Erythroblast (primary cell): ENCODE results near the gene MAS1L.

Source experiments
- GATA1 ChIP-seq: IDR thresholded peaks from 2 replicates; pipeline ENCODE4 v1.6.1; 2011; ENCODE audit warnings: low read depth, mild to moderate bottlenecking, control low read depth, low read length, moderate library complexity
- POLR2A ChIP-seq: IDR thresholded peaks from 2 replicates; pipeline ENCODE4 v1.6.1; 2011; ENCODE audit warnings: mild to moderate bottlenecking, low read length

- TF ChIP-seq POLR2A (no peak), GATA1 (no peak)
These were observed 2.8 kb upstream of the MAS1L start for GRCh38 chr6:29490552-29490951.
